DMS 273 (cell line): ENCODE measurements around the gene TTC21B.
A peak's percentile ranks its signal among the peaks of the same experiment; 100 is the strongest.
"Not testable (repeated sequence)": the region's sequence is repeated elsewhere in the genome, so short reads cannot be mapped to it uniquely, and the experiment has no call there.

Source experiments
- DNase-seq: peaks from one replicate; lab custom pipeline; 2025; ENCODE audit not compliant: unreplicated experiment; lab: John Stamatoyannopoulos, UW

Gene TTC21B

GRCh38 chr2:165889158-165889557 is 64.4 kb downstream of the TTC21B start:
- DNase-seq: no peak

DNA sequence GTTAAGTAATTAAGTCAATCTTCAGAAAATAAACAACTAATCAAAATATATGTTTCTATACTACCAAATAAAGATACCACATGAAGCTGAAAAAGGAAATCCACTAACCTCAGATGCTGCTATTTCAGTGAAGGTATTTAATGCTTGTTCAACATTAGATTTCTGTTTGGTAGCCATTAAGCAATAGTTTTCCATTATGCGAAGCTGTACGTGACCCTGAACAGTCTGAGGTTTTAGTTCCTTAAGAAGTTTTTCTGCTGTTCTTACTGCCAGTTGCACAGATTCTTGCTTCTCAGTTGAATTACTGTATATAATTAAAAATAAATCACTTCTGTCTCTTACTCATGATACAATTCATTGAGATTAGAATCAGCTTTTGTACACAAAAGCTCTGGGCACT is 65.4 kb downstream of the TTC21B start:
- DNase-seq: no peak

DNA sequence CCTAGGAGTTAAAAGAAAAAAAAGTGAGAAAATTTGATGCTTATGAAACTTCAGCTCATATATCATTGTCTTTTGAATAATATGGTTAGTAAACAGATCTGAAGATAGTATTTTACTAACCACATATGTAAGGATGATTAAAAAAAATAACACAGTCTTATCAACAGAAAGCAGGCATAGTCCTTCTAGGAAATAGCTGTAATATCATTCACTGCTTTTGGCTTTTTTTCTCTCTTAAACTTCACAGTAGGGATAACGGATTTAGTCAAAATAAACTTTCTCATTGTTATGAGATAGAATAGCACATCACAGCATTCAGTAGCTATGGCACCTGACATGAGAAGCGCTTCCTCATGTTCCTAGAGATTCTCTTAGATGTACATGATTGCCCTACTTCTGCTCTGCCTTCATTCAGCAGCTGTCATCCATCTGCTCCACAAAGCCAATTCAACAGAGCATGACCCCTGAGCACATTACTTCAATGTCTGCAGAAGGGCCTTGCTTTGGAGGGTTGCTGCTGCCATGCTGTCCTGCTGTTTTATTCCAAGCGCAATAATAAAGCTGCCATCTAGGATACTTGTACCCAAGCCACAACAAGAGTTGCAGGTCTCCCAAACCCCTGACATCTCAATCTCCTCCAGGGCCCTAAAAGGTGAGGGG is 67.0 kb downstream of the TTC21B start:
- DNase-seq: peak; percentile 83

DNA sequence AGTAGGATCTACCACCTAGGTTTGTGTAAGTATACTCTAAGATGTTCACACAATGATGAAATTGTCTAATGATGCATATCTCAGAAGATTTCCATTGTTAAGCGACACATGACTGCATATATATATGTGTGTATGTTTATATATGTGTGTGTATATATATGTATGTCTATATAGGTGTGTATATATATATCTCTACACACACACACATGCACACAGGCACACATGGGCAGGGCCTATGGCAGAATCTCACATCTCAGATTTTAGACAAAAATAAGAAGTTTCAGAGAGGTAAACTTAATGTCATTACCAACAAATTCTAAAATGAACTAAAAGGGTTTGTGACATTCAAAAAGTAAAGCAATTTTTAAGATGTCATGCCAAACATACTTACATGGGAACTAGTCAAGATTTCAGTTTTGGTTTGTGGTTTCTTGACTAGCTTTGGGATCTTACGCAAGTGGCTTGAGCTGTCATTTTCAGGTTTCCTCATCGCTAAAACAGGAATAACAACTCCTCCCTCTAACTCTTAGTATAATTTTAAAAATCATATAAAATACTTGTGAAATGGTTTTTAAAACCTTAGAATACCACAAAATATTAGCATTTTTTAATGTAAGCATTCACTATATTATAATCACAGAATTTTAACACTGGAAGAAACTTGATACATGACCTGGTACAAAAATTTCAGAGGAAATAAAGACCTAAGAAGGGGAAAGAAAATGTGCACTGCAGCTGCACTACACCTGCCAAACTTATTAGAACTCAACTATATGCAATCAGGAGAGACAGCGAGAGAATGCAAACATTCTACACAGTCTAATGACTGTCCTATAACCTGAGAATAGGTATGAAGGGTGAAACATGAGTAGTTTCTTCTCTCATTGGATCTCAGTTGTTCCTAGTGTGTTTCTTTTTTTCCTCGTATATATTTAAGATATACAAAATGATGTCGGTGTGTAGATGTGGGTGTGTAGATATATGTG is 75.7 kb downstream of the TTC21B start:
- DNase-seq: no peak

DNA sequence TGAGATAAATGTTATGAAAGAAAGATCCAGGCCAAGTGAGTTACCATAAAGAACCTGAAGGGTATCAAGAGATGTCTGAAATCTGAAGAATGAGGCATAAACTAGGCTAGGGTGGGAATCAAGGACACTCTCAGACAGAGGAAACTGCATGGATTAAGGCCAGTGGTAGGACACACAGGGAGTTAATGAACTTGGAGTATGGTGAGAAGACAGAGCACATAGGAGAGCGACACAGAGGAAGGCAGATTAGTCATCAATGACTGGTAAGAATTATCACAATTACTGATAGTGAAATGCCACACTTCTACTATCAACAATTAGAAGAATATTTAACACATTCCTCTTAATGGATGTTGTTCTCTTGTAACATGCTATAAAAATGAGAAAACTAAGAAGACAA is 76.9 kb downstream of the TTC21B start:
- no peak for DNase-seq

- DNase-seq: no peak
These were observed 77.3 kb downstream of the TTC21B start for GRCh38 chr2:165876269-165876668.

DNA sequence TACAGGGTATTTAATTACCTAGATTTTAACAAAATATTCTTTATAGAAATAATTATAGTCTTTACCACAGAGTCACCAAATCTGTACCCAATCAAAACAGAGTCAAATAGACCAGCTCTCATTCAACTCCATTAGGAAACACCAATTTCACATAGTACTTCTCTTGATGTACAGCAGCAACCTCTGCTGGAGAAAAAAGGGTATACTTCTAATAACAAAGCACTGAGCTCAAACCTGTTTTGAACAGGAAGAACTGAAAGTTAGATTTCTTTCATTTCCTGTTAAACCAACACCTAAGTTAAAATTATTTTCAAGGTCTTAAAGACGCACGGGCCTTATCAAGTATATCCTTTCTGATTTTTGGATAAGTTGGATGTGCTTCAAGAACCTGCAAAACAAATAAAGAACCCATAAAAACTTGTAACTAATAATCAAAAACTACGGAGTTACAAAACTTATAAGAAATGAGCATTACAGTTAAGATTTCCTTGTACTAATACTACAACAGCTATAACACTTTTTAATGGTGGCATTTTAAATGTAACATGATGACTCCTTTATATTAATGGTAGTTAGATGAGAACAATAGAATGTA is 79.0 kb downstream of the TTC21B start:
- DNase-seq: peak; percentile 82

DNA sequence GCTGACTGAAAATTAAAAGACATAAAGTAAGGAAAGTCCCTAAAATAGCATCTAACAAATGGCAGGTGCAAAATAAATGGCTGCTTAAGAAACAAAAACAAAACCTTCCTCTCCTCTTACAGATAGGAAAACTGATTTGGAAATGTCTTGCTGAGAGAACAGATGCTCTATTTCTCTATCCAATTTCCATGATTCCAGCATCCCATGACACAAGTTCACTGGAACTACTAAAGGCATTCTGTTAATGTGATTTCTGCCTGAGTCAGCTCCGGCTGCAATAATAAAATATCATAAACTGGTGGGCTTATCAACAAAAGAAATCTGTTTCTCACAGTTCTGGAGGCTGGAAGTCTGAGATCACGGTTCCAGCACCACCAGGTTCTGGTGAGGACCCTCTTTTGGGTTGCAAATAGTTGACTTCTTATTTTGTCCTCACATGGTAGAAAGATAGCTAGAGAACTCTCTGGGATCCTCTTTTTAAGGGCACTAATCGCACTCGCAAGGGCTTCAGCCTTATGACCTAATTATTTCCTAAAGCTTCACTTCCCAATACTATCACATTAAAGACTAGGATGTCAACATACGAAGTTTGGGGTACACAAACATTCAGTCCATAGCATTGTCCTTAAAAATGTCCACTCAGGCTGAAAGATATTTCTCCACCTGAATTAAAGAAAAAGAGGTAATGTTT is 81.3 kb downstream of the TTC21B start:
- peak; percentile 17 for DNase-seq

- no peak for DNase-seq
These were observed 82.6 kb downstream of the TTC21B start for GRCh38 chr2:165871025-165871424.

DNA sequence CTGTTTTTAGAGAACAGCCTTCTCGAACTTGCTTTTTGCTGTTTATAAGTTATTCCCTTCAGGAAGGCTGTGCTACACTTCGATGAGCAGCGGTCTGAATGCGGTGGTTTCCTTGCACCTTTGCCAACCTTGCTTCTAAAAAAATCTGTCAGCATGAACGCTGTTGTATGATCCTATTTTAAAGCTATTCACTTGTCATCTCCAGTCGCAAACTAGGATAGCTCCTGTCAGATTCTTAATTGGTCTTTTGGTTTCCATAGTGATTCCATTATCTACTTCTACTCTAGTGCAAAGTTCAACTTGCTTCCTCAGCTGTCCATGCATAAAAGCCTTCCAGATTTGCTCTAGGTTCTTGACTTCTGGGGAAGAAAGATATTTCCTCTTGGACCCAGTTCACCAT is 83.2 kb downstream of the TTC21B start:
- no peak for DNase-seq

- peak; percentile 90 for DNase-seq
These were observed 85.4 kb downstream of the TTC21B start for GRCh38 chr2:165868211-165868610.

DNA sequence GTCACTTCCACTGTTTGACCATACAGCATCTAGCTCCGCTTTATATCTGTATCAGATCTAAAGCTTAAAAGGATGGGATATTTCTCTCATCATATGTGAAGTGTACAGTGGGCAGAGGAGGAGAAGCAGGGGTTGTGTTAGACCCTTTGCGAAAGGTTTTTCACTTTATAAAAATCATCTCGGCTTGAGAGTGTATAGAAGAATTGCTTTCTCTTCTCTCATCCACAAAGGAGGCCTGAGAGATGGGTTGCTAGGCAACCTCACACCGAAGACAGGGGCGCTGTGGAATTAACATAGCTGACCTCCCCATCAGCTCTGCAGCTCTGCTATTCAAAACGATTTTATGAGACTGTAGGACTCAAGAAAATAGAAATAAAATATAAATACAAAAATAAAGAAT is 89.3 kb downstream of the TTC21B start:
- DNase-seq: peak; percentile 27

DNA sequence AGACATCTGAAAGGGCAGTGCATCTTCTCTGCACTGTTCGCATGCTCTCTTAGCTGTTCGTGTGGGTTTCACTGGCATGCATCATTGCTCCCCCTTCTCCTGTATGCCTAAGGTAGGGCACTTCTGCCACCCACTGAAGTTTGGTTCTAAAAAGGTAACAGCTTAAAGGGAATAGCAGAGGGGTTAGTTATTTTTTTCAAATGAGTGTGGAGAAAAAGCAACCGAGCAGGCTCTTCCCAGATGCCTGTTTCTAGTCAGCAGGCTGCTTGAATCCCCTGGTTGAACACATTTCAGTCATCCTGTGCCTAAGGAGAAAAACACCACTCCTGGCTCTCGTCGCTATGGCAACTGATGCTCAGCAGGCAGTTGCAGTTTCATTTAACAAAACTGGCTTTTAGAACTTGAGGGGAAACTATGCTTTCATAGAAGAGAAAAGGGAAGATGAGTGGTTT is 89.7 kb downstream of the TTC21B start:
- peak; percentile 52 for DNase-seq

GRCh38 chr2:165861083-165861482 is 92.5 kb downstream of the TTC21B start:
- DNase-seq: not testable (repeated sequence)

GRCh38 chr2:165859723-165860122 is 93.9 kb downstream of the TTC21B start:
- DNase-seq: not testable (repeated sequence)

DNA sequence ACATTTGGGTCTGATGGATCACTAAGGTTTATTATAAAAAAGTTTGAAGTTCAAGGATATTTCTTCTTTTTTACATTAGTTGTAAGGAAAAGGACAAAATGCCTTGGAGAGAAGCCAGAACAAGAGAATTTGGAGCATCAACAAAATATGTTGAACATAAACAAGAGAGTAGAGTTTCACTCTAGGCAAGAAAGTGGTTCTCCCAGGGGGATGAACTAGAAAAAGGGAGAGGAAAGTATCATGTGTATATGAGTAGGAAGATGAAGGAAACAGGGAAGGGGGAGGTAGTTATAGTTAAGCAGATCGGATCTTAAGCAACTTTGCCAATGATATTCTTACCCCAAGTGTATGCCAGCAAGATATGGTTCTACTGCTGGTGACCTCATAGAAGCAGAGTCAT is 95.7 kb downstream of the TTC21B start:
- peak; percentile 76 for DNase-seq

DNA sequence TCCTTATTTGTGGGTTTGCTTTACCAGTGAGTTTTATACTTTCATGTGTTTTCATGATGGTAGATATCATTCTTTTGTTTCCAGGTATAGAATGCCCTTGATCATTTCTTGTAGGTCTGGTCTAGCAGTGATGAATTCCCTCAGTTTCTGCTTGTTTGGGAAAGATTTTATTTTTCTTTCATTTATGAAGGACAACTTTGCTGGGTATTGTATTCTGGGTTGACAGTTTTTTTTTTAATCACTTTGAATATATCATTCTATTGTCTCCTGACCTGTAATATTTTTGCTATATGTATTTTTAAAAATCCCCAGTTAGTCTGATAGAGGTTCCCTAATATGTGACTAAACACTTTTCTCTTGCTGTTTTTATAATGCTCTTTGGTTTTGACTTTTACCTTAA is 101.2 kb downstream of the TTC21B start:
- DNase-seq: no peak

GRCh38 chr2:165847001-165847400 is 106.6 kb downstream of the TTC21B start:
- DNase-seq: peak; percentile 21

DNA sequence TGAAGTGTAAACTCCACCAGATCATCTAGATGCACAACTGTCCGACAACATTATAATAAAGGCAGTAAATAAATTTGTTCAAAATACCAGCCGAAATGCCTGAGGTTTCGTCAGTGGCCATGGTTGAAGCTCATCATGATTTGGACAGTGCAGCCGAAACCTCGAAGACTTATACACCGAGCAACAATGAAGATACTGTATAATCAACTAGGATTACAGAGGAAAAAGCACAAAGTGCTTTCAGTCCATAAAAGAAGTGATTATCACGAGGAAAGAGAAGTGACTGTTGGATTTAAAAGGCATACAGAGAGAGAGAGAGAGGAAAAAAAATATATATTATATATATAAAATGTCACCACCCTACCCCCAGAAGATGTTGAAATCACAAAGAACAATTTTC is 107.5 kb downstream of the TTC21B start:
- no peak for DNase-seq

- no peak for DNase-seq
These were observed 109.4 kb downstream of the TTC21B start for GRCh38 chr2:165844216-165844615.

DNA sequence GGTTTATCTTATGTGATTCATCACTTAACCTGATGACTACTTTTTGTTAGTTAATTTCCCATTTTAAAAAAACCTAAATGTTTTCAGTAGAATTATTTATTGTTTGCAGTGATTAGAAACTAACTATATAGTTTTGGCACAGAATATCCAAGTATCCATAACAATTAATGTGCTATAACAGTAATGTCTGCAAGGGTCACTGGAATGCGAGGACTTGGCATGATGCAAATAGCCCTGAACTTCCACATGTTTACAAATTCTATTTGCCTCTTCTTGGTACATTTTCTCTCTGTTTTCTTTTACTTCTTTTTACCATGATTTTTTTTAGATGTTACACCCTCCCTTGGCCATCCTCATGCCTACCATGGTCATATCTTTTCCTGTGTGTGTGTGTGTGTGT is 110.2 kb downstream of the TTC21B start:
- DNase-seq: no peak
